Activated T-cell treated with anti-CD3 and anti-CD28 coated beads, Interleukin-2, amount 50 U/mL, for 4 hours (primary cell): ENCODE measurements around the gene ZFYVE28. TPM values are rescaled to one million over a fixed set of nuclear protein-coding genes. Genes with fewer than 3 reads are reported as not detected.
"Not testable (repeated sequence)": the region's sequence is repeated elsewhere in the genome, so short reads cannot be mapped to it uniquely, and the experiment has no call there.

Experiments
- ATAC-seq, 2 donors: fragments of 200-7000 bp; cut with Tn5 transposase; one replicate each; pipeline ENCODE4 v1.10.0; 2021
- DNase-seq: peaks from one replicate; pipeline ENCODE4 v3.0.0-alpha.2; 2020
- H3K27me3 Mint-ChIP-seq: one replicate; pipeline ENCODE4 v1.8.0; 2021; ENCODE audit warnings: low read depth, mixed read lengths
- H3K36me3 Mint-ChIP-seq: one replicate; pipeline ENCODE4 v1.8.0; 2022; ENCODE audit warnings: mixed read lengths; ENCODE audit not compliant: insufficient read depth
- H3K4me1 Mint-ChIP-seq: one replicate; pipeline ENCODE4 v1.8.0; 2021; ENCODE audit warnings: low read depth, mixed read lengths
- H3K4me3 Mint-ChIP-seq: one replicate; pipeline ENCODE4 v1.8.0; 2021; ENCODE audit warnings: mild to moderate bottlenecking, moderate library complexity, mixed read lengths
- H3K9me3 Mint-ChIP-seq: one replicate; pipeline ENCODE4 v1.8.0; 2021; ENCODE audit warnings: mixed read lengths
- total RNA-seq, 3 donors: library from RNA; stranded (reverse); gene quantifications; one replicate each; pipeline ENCODE4 v1.2.1, GENCODE V29; 2021

The ZFYVE28 gene
- 10 to 100 TPM in 1 of 3 donors, 1 to 10 TPM in 2; 7.0 to 10.1 (median 7.1) TPM for total RNA-seq

GRCh38 chr4:2417765-2418649 is at the start of gene ZFYVE28:
Gene ZFYVE28 (minus strand): TSS chr4:2418645. CDS start chr4:2418323, 322 bp downstream.
- H3K36me3 Mint-ChIP-seq = no peaks in the 10 kb centered on the region
- DNase-seq (no peak), ATAC-seq (no peak)
- peaks cover 18% of the 10 kb centered on the region for H3K27me3 Mint-ChIP-seq
- H3K9me3 Mint-ChIP-seq = no peaks in the 10 kb centered on the region
- H3K4me1 Mint-ChIP-seq = peaks cover 46% of the 10 kb centered on the region
- H3K4me3 Mint-ChIP-seq = peak within 1 kb of the TSS; percentile 94

DNA sequence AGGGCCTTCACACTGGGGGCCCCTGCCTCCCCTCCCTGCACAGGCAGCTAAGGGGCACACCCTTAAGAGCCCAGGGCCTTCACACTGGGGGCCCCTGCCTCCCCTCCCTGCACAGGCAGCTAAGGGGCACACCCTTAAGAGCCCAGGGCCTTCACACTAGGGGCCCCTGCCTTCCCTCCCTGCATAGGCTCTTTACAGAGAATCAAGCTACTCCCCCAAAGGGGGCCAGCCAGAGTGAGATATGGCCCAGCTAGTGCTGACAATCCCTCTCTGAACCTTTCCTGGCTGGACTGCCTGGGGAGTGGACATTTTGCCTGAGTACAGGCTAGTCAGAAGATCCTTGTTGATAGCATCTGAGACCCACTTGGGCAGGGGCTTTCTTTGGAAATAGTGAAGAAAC is 47.1 kb upstream of the ZFYVE28 start:
- not testable (repeated sequence) for H3K4me3 Mint-ChIP-seq, H3K9me3 Mint-ChIP-seq, DNase-seq, H3K27me3 Mint-ChIP-seq, ATAC-seq, H3K36me3 Mint-ChIP-seq
- H3K4me1 Mint-ChIP-seq = peaks cover 28% of the 10 kb centered on the region

DNA sequence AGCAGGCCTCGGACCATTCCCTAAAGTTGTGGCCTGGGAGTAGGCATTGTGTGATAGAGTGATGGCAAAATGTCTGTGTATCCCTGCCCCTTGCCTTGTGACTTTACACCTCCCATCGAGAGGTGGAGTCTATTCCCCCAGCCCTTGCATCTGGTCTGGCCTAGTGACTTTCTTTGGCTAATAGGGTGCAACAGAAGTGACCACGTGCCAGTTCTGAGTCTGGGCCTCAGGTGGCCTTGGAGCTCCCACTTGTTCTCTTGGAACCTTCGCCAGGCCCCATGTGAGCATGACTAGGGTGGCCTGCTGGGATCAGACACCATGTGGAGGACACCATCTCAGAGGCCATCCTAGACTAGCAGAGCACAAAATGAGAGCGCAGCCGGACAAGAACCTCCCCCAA is 46.6 kb upstream of the ZFYVE28 start:
- Mint-ChIP-seq H3K9me3 (no peaks in the 10 kb centered on the region), H3K36me3 (peaks cover 3% of the 10 kb centered on the region), H3K27me3 (no peaks in the 10 kb centered on the region), H3K4me3 (no peak overlapping the region), H3K4me1 (peaks cover 23% of the 10 kb centered on the region)
- DNase-seq (no peak), ATAC-seq (no peak)

GRCh38 chr4:2462992-2463762 is 44.7 kb upstream of the ZFYVE28 start:
- Mint-ChIP-seq H3K27me3 (no peaks in the 10 kb centered on the region), H3K4me3 (peak overlapping the region; percentile 70)
- ATAC-seq = no peak

DNA sequence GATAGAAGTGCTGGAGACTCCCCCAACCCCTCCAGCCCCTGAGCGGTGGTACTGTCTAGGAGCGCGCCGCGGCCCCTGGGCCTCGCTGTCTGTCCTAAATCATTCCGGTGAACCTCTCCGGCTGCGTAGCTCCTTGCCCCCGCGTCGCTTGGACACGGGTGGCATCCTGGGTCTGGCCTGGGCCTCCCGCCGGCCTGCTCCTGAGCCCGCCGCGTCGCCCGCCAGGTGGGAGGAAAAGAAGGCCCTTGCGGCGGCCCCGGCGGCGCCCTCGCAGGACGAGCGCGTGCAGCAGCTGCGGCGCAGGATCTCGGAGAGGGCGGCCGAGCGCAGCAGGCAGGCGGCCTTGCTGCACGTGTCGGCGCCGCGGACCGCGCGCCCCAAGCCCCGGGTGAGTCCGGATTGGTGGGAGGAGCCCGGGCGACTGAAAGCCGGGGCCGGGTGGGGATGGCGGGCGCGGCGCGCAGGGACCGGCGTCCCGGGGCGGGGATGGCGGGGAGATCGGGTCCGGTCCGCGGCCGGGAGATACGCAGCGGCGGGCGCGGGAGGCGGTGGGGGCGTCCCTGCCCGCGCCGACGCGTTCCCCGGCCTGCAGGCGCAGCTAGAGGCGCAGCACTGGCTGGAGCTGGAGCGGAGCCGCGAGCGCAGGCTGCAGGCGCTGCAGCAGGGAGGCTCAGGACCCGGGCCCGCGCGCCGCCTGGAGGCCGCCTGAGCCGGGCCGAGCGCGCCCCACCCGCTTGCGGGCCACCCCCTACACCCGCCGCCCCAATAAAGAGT is 44.0 kb upstream of the ZFYVE28 start:
- H3K9me3 Mint-ChIP-seq = no peaks in the 10 kb centered on the region
- peak; percentile 58 for DNase-seq
- H3K4me3 Mint-ChIP-seq = peak overlapping the region; percentile 71
- peaks cover 12% of the 10 kb centered on the region for H3K4me1 Mint-ChIP-seq
- no peaks in the 10 kb centered on the region for H3K27me3 Mint-ChIP-seq
- ATAC-seq = peak; percentile 96 to 98
- no peaks in the 10 kb centered on the region for H3K36me3 Mint-ChIP-seq

More at GRCh38 chr4:2462992-2463762, 44.7 kb upstream of the ZFYVE28 start:
- no peaks in the 10 kb centered on the region for H3K9me3 Mint-ChIP-seq
- no peaks in the 10 kb centered on the region for H3K36me3 Mint-ChIP-seq
- peaks cover 18% of the 10 kb centered on the region for H3K4me1 Mint-ChIP-seq
- DNase-seq = no peak

- H3K4me1 Mint-ChIP-seq = peaks cover 10% of the 10 kb centered on the region
- ATAC-seq = no peak
These were observed 43.0 kb upstream of the ZFYVE28 start for GRCh38 chr4:2461246-2461960.

GRCh38 chr4:2459589-2460349 is 41.3 kb upstream of the ZFYVE28 start:
- no peak overlapping the region for H3K4me3 Mint-ChIP-seq
- DNase-seq (no peak), ATAC-seq (no peak)
- no peaks in the 10 kb centered on the region for H3K9me3 Mint-ChIP-seq
- peaks cover 10% of the 10 kb centered on the region for H3K4me1 Mint-ChIP-seq
- H3K36me3 Mint-ChIP-seq = no peaks in the 10 kb centered on the region
- H3K27me3 Mint-ChIP-seq = no peaks in the 10 kb centered on the region

More at GRCh38 chr4:2461246-2461960, 43.0 kb upstream of the ZFYVE28 start:
- Mint-ChIP-seq H3K36me3 (no peaks in the 10 kb centered on the region), H3K27me3 (no peaks in the 10 kb centered on the region), H3K9me3 (no peaks in the 10 kb centered on the region), H3K4me3 (peak overlapping the region; percentile 71)
- DNase-seq = no peak

GRCh38 chr4:2458546-2459491 is 40.4 kb upstream of the ZFYVE28 start:
- H3K36me3 Mint-ChIP-seq = no peaks in the 10 kb centered on the region

GRCh38 chr4:2457481-2458295 is 39.2 kb upstream of the ZFYVE28 start:
- H3K4me1 Mint-ChIP-seq = peaks cover 4% of the 10 kb centered on the region
- ATAC-seq (no peak), DNase-seq (no peak)
- no peaks in the 10 kb centered on the region for H3K27me3 Mint-ChIP-seq
- H3K9me3 Mint-ChIP-seq = no peaks in the 10 kb centered on the region
- H3K4me3 Mint-ChIP-seq = no peak overlapping the region
- no peaks in the 10 kb centered on the region for H3K36me3 Mint-ChIP-seq

More at GRCh38 chr4:2458546-2459491, 40.4 kb upstream of the ZFYVE28 start:
- Mint-ChIP-seq H3K4me1 (peaks cover 10% of the 10 kb centered on the region), H3K9me3 (no peaks in the 10 kb centered on the region), H3K27me3 (no peaks in the 10 kb centered on the region), H3K4me3 (no peak overlapping the region)
- ATAC-seq (no peak), DNase-seq (no peak)

- no peak for ATAC-seq
- no peak overlapping the region for H3K4me3 Mint-ChIP-seq
- no peaks in the 10 kb centered on the region for H3K36me3 Mint-ChIP-seq
These were observed 33.7 kb upstream of the ZFYVE28 start for GRCh38 chr4:2451821-2452785.

GRCh38 chr4:2451036-2451520 is 32.6 kb upstream of the ZFYVE28 start:
- Mint-ChIP-seq H3K9me3 (no peaks in the 10 kb centered on the region), H3K27me3 (no peaks in the 10 kb centered on the region), H3K4me3 (no peak overlapping the region), H3K4me1 (no peaks in the 10 kb centered on the region), H3K36me3 (no peaks in the 10 kb centered on the region)
- DNase-seq (no peak), ATAC-seq (no peak)

More at GRCh38 chr4:2451821-2452785, 33.7 kb upstream of the ZFYVE28 start:
- no peaks in the 10 kb centered on the region for H3K9me3 Mint-ChIP-seq
- H3K4me1 Mint-ChIP-seq = no peaks in the 10 kb centered on the region
- DNase-seq = no peak
- H3K27me3 Mint-ChIP-seq = no peaks in the 10 kb centered on the region
